Testis (tissue), 3 donors: ENCODE measurements around the gene KCNAB1. TPM values are rescaled to one million over a fixed set of nuclear protein-coding genes. Genes with fewer than 3 reads are reported as not detected.

Source experiments
- DNase-seq: peaks from one replicate; pipeline ENCODE4 v3.0.0-alpha.2; 2019
- H3K27ac ChIP-seq, 2 donors: fragments of 200-600 bp; sonication (generic); one replicate each; pipeline ENCODE4 v1.5.1; 2019
- H3K27me3 ChIP-seq: fragments of 200-600 bp; sonication (generic); one replicate; pipeline ENCODE4 v1.5.1; 2019
- H3K36me3 ChIP-seq: fragments of 200-600 bp; sonication (generic); one replicate; pipeline ENCODE4 v1.5.1; 2017; ENCODE audit warnings: low read depth; ENCODE audit errors: missing control alignments
- H3K4me1 ChIP-seq: fragments of 200-600 bp; sonication (generic); one replicate; pipeline ENCODE4 v1.5.1; 2019
- H3K4me3 ChIP-seq, 2 donors: fragments of 200-600 bp; sonication (generic); one replicate each; pipeline ENCODE4 v1.5.1; 2017 to 2019
- H3K9me3 ChIP-seq: fragments of 200-600 bp; sonication (generic); one replicate; pipeline ENCODE4 v1.5.1; 2017
- CTCF ChIP-seq, 3 experiments: fragments of 450-650 bp in 2 of 3; fragments of 200-600 bp in 1 of 3; sonication (generic) in 1 of 3; IDR thresholded peaks; one replicate each; pipeline ENCODE4 v1.5.1; 2016 to 2019; ENCODE audit warnings: antibody characterized with exemption in 3 of 3, mild to moderate bottlenecking in 2 of 3, moderate library complexity in 1 of 3
- POLR2A ChIP-seq: fragments of 450-650 bp; IDR thresholded peaks from one replicate; pipeline ENCODE4 v1.6.1; 2017; ENCODE audit warnings: antibody characterized with exemption, mild to moderate bottlenecking, moderate library complexity
- WGBS, 2 donors: methylation state at CpG; one replicate each; pipeline ENCODE4 v1.1.5; 2018; 5-methylcytosine and 5-hydroxymethylcytosine counted together
- intact Hi-C: fragments of 100-400 bp; cut with DNase I; formaldehyde crosslinking; loops from one replicate; pipeline ENCODE4 v1.15.1; 2023; ENCODE audit warnings: low total_unique reads
- polyA plus RNA-seq: library from polyadenylated mRNA; stranded (reverse); fragments of 350-450 nt; fragmentation: Illumina TruSeq; extraction: RNeasy Lipid Tissue Mini Kit (QIAGEN cat#74804); gene quantifications from one replicate; pipeline ENCODE4 v1.2.3, GENCODE V29; 2014; ENCODE audit warnings: low read depth, low replicate concordance; ENCODE audit not compliant: insufficient read depth
- total RNA-seq, 2 donors: library from RNA; depleted of rRNA; stranded (reverse); fragments of >200 nt; gene quantifications; one replicate each; pipeline ENCODE4 v1.2.3, GENCODE V29; 2016

The KCNAB1 gene
- total and polyA plus RNA-seq, 3 donors from 2014 or later = 3.8 to 8.9 (median 5.7) TPM

- no peaks in the 10 kb centered on the region for H3K9me3 ChIP-seq
- H3K27ac ChIP-seq = no peak overlapping the region
- H3K27me3 ChIP-seq = no peaks in the 10 kb centered on the region
- H3K36me3 ChIP-seq = no peaks in the 10 kb centered on the region
- TF ChIP-seq POLR2A (no peak), CTCF (IDR thresholded peaks at IDR 0.05) (peak; percentile 50 to 76 (median 69))
- intact Hi-C loops = loop anchor here (10.0 kb wide), 1 partner anchor 363 kb away; no protein-coding TSS in a partner anchor
- DNase-seq = peak; percentile 86
- WGBS, 2 donors = 51 to 59% methylated on average over 10 of the region's 10 CpGs
- no peak overlapping the region for H3K4me3 ChIP-seq
- peaks cover 19% of the 10 kb centered on the region for H3K4me1 ChIP-seq
Observed at GRCh38 chr3:156151824-156152428, 31.5 kb downstream of the KCNAB1 start.

GRCh38 chr3:156158656-156159295 lies 38.4 kb downstream of the KCNAB1 start:
- Histone ChIP-seq H3K4me3 (no peak overlapping the region), H3K9me3 (no peaks in the 10 kb centered on the region), H3K27ac (no peak overlapping the region), H3K4me1 (no peaks in the 10 kb centered on the region), H3K27me3 (no peaks in the 10 kb centered on the region), H3K36me3 (no peaks in the 10 kb centered on the region)
- TF ChIP-seq POLR2A = no peak
- TF ChIP-seq CTCF (IDR thresholded peaks at IDR 0.05) = no peak
- intact Hi-C loops = loop anchor here (10.0 kb wide), 1 partner anchor 356 kb away; no protein-coding TSS in a partner anchor
- WGBS, 2 donors = 83 to 90% methylated on average over 3 of the region's 3 CpGs
- DNase-seq = no peak

- intact Hi-C loops = no loop called here
- Histone ChIP-seq H3K9me3 (no peaks in the 10 kb centered on the region), H3K27ac (no peak overlapping the region), H3K27me3 (no peaks in the 10 kb centered on the region), H3K4me3 (no peak overlapping the region), H3K36me3 (no peaks in the 10 kb centered on the region), H3K4me1 (no peaks in the 10 kb centered on the region)
- no peak for DNase-seq
- WGBS, 2 donors = 33 to 39% methylated on average over 3 of the region's 3 CpGs
- TF ChIP-seq POLR2A (no peak), CTCF (IDR thresholded peaks at IDR 0.05) (no peak)
Observed at GRCh38 chr3:156160647-156161046, 40.3 kb downstream of the KCNAB1 start.

GRCh38 chr3:156161172-156161571 lies 40.8 kb downstream of the KCNAB1 start:
- no peaks in the 10 kb centered on the region for H3K9me3 ChIP-seq
- intact Hi-C loops = no loop called here
- no peaks in the 10 kb centered on the region for H3K36me3 ChIP-seq
- WGBS, 2 donors = 77 to 87% methylated on average over 1 of the region's 1 CpG
- H3K4me3 ChIP-seq = no peak overlapping the region
- TF ChIP-seq CTCF (IDR thresholded peaks at IDR 0.05) (no peak), POLR2A (no peak)
- no peaks in the 10 kb centered on the region for H3K4me1 ChIP-seq
- no peak overlapping the region for H3K27ac ChIP-seq
- H3K27me3 ChIP-seq = no peaks in the 10 kb centered on the region
- no peak for DNase-seq
